ENCODE results near the gene CA5A. TPM values are rescaled to one million over a fixed set of nuclear protein-coding genes. Genes with fewer than 3 reads are reported as not detected.
A peak's percentile ranks its signal among the peaks of the same experiment; 100 is the strongest.

CA5A gene
- total RNA-seq, 1 experiment from 2014 or later = not detected

DNA sequence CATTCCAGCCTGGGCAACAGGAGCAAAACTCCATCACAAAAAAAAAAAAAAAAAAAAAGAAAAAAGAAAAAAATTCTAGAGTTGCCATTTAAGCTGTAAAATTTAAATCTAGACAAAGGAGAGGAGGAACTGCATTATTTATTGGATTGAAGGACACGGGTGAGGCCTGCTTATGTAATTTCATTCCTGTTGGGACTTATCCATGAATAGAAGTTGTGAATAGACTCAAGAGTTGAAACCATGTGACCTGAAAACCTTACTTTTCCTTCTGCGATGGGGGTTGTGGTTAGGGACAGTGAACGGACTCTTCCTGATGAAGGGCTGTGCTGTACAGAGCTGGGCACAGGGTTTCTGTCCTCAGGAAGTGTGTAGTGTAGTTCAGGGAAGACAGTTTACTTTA is 37.4 kb upstream of the CA5A start:
- Histone ChIP-seq H3K27ac (ENCODE audit: low read depth, low read length) (no peak overlapping the region), H3K79me2 (ENCODE audit: insufficient read depth, low read length) (peaks cover 53% of the 10 kb centered on the region)
- RAD21 ChIA-PET (ENCODE audit: low non-redundant PET in 1 of 2, low total read pairs in 2 of 2, uncharacterized antibody in 2 of 2, unreplicated experiment in 2 of 2) = no interaction called here

GRCh38 chr16:87971933-87972332 is 35.6 kb upstream of the CA5A start:
- Histone ChIP-seq H3K4me2 (ENCODE audit: low read length) (no peak overlapping the region), H3K36me3 (ENCODE audit: control insufficient read depth in 1 of 2, insufficient read depth in 2 of 2, low read length in 2 of 2) (peaks cover 0 to 4% of the 10 kb centered on the region in 2 experiments; a peak in 1 of 4 replicates), H3K27me3 (ENCODE audit: insufficient read depth, low read length) (no peaks in the 10 kb centered on the region), H3K4me1 (ENCODE audit: control insufficient read depth in 1 of 2, insufficient read depth in 2 of 2, low read length in 2 of 2) (peaks cover 0 to 9% of the 10 kb centered on the region in 2 experiments; a peak in 1 of 4 replicates), H3K79me2 (ENCODE audit: insufficient read depth, low read length) (peaks cover 57% of the 10 kb centered on the region), H3K9me3 (ENCODE audit: control insufficient read depth in 1 of 2, insufficient read depth in 1 of 2, low read depth in 1 of 2, low read length in 2 of 2) (peaks cover 13 to 14% of the 10 kb centered on the region in 2 experiments; a peak in 3 of 4 replicates), H2AFZ (ENCODE audit: low read depth, low read length, poor library complexity, severe bottlenecking) (no peak overlapping the region), H3K9me2 (ENCODE audit: insufficient read depth) (no peaks in the 10 kb centered on the region), H3K9ac (ENCODE audit: low read length) (no peak overlapping the region), H3K4me3 (replicated peaks in 1 of 2; ENCODE audit: low read depth in 1 of 2, low read length in 2 of 2) (no peak overlapping the region), H3K27ac (ENCODE audit: low read depth, low read length) (no peak overlapping the region), H4K20me1 (ENCODE audit: insufficient read depth) (no peaks in the 10 kb centered on the region)
- DNase-seq (ENCODE audit: low read depth, low spot score) (no peak), ATAC-seq (no peak)
- POLR2A ChIA-PET = no interaction called here
- intact Hi-C loops (cut with micrococcal nuclease) = no loop called here
- RAD21 ChIA-PET (ENCODE audit: low non-redundant PET in 1 of 2, low total read pairs in 2 of 2, uncharacterized antibody in 2 of 2, unreplicated experiment in 2 of 2) = no interaction called here
- CTCF ChIA-PET = no interaction called here
- no TSS peak for BruUV-seq (replicated peaks)
- TF ChIP-seq ZFX (IDR thresholded peaks at IDR 0.05) = no peak
- TF ChIP-seq CTCF (IDR thresholded peaks at IDR 0.05 in 2 of 3, conservative IDR thresholded peaks at IDR 0.05 in 1 of 3; ENCODE audit: borderline replicate concordance in 1 of 3, insufficient read depth in 1 of 3, low read depth in 2 of 3, low read length in 2 of 3) = no peak
- no peak for TF ChIP-seq YY1 (IDR thresholded peaks at IDR 0.05; ENCODE audit: extremely low read depth, insufficient replicate concordance, low read depth, low read length)
- peak; percentile 87 for TF ChIP-seq CBX3 (IDR thresholded peaks at IDR 0.05; ENCODE audit: low read depth)

More for the DNA sequence above, 37.4 kb upstream of the CA5A start:
- Histone ChIP-seq H3K27me3 (ENCODE audit: insufficient read depth, low read length) (no peaks in the 10 kb centered on the region), H3K9me3 (ENCODE audit: control insufficient read depth in 1 of 2, insufficient read depth in 1 of 2, low read depth in 1 of 2, low read length in 2 of 2) (peaks cover 13 to 14% of the 10 kb centered on the region in 2 experiments; a peak in 3 of 4 replicates), H3K36me3 (ENCODE audit: control insufficient read depth in 1 of 2, insufficient read depth in 2 of 2, low read length in 2 of 2) (peaks cover 0 to 4% of the 10 kb centered on the region in 2 experiments; a peak in 1 of 4 replicates), H3K4me2 (ENCODE audit: low read length) (no peak overlapping the region), H3K9me2 (ENCODE audit: insufficient read depth) (no peaks in the 10 kb centered on the region), H4K20me1 (ENCODE audit: insufficient read depth) (no peaks in the 10 kb centered on the region), H3K4me3 (replicated peaks in 1 of 2; ENCODE audit: low read depth in 1 of 2, low read length in 2 of 2) (no peak overlapping the region), H3K9ac (ENCODE audit: low read length) (no peak overlapping the region), H2AFZ (ENCODE audit: low read depth, low read length, poor library complexity, severe bottlenecking) (no peak overlapping the region), H3K4me1 (ENCODE audit: control insufficient read depth in 1 of 2, insufficient read depth in 2 of 2, low read length in 2 of 2) (peaks cover 0 to 9% of the 10 kb centered on the region in 2 experiments; a peak in 1 of 4 replicates)
- DNase-seq (ENCODE audit: low read depth, low spot score) (no peak), ATAC-seq (no peak)
- POLR2A ChIA-PET = no interaction called here
- TF ChIP-seq, protein P1, sequence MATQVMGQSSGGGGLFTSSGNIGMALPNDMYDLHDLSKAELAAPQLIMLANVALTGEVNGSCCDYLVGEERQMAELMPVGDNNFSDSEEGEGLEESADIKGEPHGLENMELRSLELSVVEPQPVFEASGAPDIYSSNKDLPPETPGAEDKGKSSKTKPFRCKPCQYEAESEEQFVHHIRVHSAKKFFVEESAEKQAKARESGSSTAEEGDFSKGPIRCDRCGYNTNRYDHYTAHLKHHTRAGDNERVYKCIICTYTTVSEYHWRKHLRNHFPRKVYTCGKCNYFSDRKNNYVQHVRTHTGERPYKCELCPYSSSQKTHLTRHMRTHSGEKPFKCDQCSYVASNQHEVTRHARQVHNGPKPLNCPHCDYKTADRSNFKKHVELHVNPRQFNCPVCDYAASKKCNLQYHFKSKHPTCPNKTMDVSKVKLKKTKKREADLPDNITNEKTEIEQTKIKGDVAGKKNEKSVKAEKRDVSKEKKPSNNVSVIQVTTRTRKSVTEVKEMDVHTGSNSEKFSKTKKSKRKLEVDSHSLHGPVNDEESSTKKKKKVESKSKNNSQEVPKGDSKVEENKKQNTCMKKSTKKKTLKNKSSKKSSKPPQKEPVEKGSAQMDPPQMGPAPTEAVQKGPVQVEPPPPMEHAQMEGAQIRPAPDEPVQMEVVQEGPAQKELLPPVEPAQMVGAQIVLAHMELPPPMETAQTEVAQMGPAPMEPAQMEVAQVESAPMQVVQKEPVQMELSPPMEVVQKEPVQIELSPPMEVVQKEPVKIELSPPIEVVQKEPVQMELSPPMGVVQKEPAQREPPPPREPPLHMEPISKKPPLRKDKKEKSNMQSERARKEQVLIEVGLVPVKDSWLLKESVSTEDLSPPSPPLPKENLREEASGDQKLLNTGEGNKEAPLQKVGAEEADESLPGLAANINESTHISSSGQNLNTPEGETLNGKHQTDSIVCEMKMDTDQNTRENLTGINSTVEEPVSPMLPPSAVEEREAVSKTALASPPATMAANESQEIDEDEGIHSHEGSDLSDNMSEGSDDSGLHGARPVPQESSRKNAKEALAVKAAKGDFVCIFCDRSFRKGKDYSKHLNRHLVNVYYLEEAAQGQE (IDR thresholded peaks at IDR 0.05; ENCODE audit: low read depth) = no peak
- no peak for TF ChIP-seq SRF (IDR thresholded peaks at IDR 0.05; ENCODE audit: low read depth)
- no peak for TF ChIP-seq RAD21 (IDR thresholded peaks at IDR 0.05; ENCODE audit: low read depth)
- BruUV-seq (replicated peaks) = no TSS peak
- CTCF ChIA-PET = no interaction called here
- intact Hi-C loops (cut with micrococcal nuclease) = no loop called here
